Mesenteric fat pad (tissue), 1 donor: ENCODE results near the gene BLTP3B. TPM values are rescaled to one million over a fixed set of nuclear protein-coding genes. Genes with fewer than 3 reads are reported as not detected.

Experiments
- DNase-seq: peaks from one replicate; pipeline ENCODE4 v3.0.0-alpha.2; 2020; ENCODE audit warnings: low spot score
- microRNA-seq: library from miRNA; unstranded; fragments of <30 nt; microRNA quantifications from one replicate; pipeline ENCODE4 v1.2.0, GENCODE V29; 2020; ENCODE audit warnings: borderline number of aligned reads
- total RNA-seq: library from RNA; stranded (reverse); fragmentation: NEBNext Ultra II Directional; extraction: Animal tissue kit (Norgen Biotek cat#: 25700); gene quantifications from one replicate; pipeline ENCODE4 v1.2.1, GENCODE V29; 2021
- donor health status: DM: yes; HTN: yes; CAD: no.

The BLTP3B gene
- total RNA-seq, 1 donor from 2014 or later: 41.1 TPM

DNA sequence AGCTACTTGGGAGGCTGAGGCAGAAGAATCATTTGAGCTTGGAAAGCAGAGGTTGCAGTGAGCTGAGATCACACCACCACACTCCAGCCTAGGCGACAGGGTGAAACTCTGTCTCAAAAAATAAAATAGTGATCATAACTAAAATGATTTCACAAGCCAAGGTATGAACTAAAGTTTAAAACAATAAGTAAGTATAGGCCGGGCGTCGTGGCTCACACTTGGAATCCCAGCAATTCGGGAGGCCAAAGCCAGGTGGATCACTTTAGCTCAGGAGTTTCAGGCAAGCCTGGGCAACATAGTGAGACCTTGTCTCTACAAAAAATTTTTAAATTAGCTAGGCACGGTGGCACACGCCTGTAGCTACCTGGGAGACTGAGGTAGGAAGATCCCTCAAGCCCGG is 27.4 kb downstream of the BLTP3B start:
- no peak for DNase-seq

DNA sequence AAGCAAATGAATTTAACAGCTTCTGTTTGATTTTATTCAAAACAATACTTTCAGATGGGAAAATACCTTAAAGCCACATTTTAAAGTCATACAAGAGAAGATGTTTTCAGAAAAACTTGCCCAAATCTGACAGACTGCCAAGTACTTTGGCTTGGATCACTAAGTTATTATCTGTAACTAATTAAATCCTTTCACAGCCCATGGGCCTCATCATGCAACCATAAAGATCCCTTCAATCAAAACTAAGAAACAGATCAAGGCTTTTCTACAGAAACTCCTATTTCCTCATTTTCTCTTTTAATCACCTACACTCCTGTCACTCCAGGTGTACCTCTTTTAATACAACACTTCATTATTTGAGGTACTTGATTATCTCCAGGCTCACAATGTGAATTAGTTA is 28.1 kb downstream of the BLTP3B start:
- DNase-seq: no peak

DNA sequence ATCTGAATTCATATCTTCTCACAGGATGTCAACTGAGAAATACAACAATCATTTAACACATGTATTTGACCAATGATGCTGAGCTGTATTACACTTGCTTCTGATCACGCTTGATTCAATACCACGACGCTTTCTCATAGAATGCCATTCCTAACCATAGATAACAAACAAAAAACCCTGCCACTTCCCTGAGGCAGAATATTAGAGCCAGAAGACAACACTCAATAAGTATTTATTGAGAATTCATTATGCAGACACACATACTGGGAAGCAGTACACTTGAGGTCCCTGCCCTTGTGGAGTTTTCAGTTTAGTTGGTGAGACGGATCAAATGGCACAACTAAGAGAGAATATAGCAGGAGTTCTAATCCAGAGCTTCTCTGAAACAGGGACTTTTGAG is 32.4 kb downstream of the BLTP3B start:
- no peak for DNase-seq

DNA sequence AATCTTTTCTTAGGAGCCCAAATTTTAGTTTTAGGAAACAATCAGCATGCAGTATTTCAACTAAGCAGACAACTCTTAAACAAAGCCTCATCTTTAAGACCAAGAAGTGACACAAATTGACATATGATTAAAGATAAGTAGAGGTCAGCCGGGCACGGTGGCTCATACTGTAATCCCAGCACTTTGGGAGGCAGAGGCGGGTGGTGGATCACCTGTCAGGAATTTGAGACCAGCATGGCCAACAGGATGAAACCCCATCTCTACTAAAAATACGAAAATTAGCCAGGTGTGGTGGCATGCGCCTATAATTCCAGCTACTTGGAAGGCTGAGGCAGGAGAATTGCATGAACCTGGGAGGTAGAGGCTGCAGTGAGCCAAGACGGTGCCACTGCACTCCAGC is 35.8 kb downstream of the BLTP3B start:
- no peak for DNase-seq

DNA sequence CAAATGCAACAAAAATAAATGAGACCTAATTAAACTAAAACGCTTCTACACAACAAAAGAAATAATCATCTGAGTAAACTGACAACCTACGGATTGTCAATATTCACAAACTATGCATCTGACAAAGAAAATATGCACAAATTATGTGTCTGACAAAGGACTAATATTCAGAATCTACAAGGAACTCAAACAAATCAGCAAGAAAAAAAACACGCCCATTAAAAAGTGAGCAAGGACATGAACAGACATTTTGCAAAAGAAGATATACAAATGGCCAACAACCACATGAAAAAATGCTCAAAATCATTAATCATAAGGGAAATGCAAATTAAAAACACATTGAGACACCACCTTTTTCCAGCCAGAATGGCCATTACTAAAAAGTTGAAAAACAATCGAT is 37.0 kb downstream of the BLTP3B start:
- no peak for DNase-seq

DNA sequence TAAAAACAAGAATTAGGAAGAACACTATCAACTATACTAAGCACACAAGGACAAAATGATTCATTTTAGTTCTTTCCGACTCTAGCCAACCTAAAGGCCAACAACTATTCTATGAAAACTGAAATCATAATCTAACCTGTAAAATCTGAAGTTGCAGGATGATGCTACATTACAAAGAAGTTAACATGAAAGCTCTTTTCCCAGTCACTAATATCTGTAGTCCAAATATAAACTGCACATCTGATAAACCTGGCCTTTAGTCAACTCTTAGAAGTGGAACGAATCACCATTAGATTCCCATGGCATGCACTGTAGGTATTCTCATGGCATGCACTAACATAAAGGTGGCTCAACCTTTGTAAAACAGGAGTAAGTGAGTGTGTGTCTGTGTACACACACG is 41.7 kb downstream of the BLTP3B start:
- no peak for DNase-seq

Small RNA genes within 50 kb of the gene (microRNA-seq; reads per million reads assigned to microRNA genes)
- not detected for gene MIR1827

Other genes with a start within 250 kb of the BLTP3B start
- gene ANKS1B, start 157.9 kb downstream of the BLTP3B start, total RNA-seq: 5.3 TPM
- 17.7 TPM for gene ACTR6, start 57.9 kb upstream of the BLTP3B start, total RNA-seq
- gene DEPDC4, start 124.2 kb upstream of the BLTP3B start, total RNA-seq: 0.58 TPM
- gene SCYL2, start 124.3 kb upstream of the BLTP3B start, total RNA-seq: 40.0 TPM
- gene SLC17A8, start 214.2 kb upstream of the BLTP3B start, total RNA-seq: not detected